GM12891 (cell line): ENCODE results near the gene ZNF184.

Experiments
- DNase-seq: peaks from one replicate; pipeline ENCODE4 v3.0.0; 2011; ENCODE audit warnings: low spot score; ENCODE audit not compliant: insufficient read length
- FAIRE-seq: peaks from 2 replicates; lab custom pipeline; 2011; peaks lifted over from hg19 to GRCh38; lab: Jason Lieb, UNC
- PAX5 ChIP-seq: IDR thresholded peaks from 2 replicates; pipeline ENCODE4 v1.6.1; 2011; ENCODE audit warnings: low read length, moderate library complexity, mild to moderate bottlenecking; ENCODE audit not compliant: insufficient read depth, severe bottlenecking
- POLR2A ChIP-seq: IDR thresholded peaks from 2 replicates; pipeline ENCODE4 v1.6.1; 2011; ENCODE audit warnings: low read depth, low read length, control low read depth
- POLR2AphosphoS5 ChIP-seq: IDR thresholded peaks from 2 replicates; pipeline ENCODE4 v1.6.1; 2011; ENCODE audit warnings: low read depth, low read length, control low read depth
- POU2F2 ChIP-seq: IDR thresholded peaks from 2 replicates; pipeline ENCODE4 v1.6.1; 2011; ENCODE audit warnings: low read depth, mild to moderate bottlenecking, control low read depth, low read length, moderate library complexity
- SPI1 ChIP-seq: IDR thresholded peaks from 2 replicates; pipeline ENCODE4 v1.6.1; 2011; ENCODE audit warnings: low read depth, low read length, control low read depth
- TAF1 ChIP-seq: IDR thresholded peaks from 2 replicates; pipeline ENCODE4 v1.6.1; 2011; ENCODE audit warnings: low read depth, low read length, control low read depth

Gene ZNF184

GRCh38 chr6:27505209-27506027, 32.5 kb upstream of the ZNF184 start:
- no peak for DNase-seq
- FAIRE-seq, result peak; percentile 57
- TF ChIP-seq POLR2AphosphoS5 (no peak), POLR2A (no peak), SPI1 (no peak), PAX5 (no peak), TAF1 (no peak), POU2F2 (no peak)

GRCh38 chr6:27503436-27504030, 30.6 kb upstream of the ZNF184 start:
- DNase-seq, result no peak
- TF ChIP-seq SPI1 (no peak), POLR2AphosphoS5 (no peak), TAF1 (no peak), PAX5 (no peak), POU2F2 (no peak), POLR2A (no peak)
- FAIRE-seq, result peak; percentile 23

GRCh38 chr6:27502508-27503435, 29.9 kb upstream of the ZNF184 start:
- DNase-seq (no peak), FAIRE-seq (peak; percentile 83)
- TF ChIP-seq TAF1 (no peak), PAX5 (no peak), POLR2AphosphoS5 (no peak), SPI1 (no peak), POLR2A (no peak), POU2F2 (no peak)

GRCh38 chr6:27501187-27501586, 28.3 kb upstream of the ZNF184 start:
- no peak for FAIRE-seq
- DNase-seq, result no peak
- TF ChIP-seq POU2F2, result no peak
- no peak for TF ChIP-seq SPI1
- TF ChIP-seq TAF1, result no peak
- no peak for TF ChIP-seq POLR2A
- TF ChIP-seq POLR2AphosphoS5, result no peak
- no peak for TF ChIP-seq PAX5

GRCh38 chr6:27500177-27500576, 27.3 kb upstream of the ZNF184 start:
- FAIRE-seq (no peak), DNase-seq (no peak)
- no peak for TF ChIP-seq TAF1

GRCh38 chr6:27495386-27496135, 22.7 kb upstream of the ZNF184 start:
- TF ChIP-seq POU2F2 (no peak), POLR2A (no peak), PAX5 (no peak), TAF1 (no peak), SPI1 (no peak), POLR2AphosphoS5 (no peak)
- no peak for DNase-seq
- peak; percentile 89 for FAIRE-seq

GRCh38 chr6:27494987-27495385, 22.1 kb upstream of the ZNF184 start:
- TF ChIP-seq TAF1 (no peak), POLR2AphosphoS5 (no peak), SPI1 (no peak), POLR2A (no peak), PAX5 (no peak), POU2F2 (no peak)
- DNase-seq (no peak), FAIRE-seq (no peak)

- FAIRE-seq (no peak), DNase-seq (no peak)
- TF ChIP-seq TAF1 (no peak), PAX5 (no peak), POU2F2 (no peak), SPI1 (no peak), POLR2A (no peak), POLR2AphosphoS5 (no peak)
Measured at GRCh38 chr6:27494103-27494502, 21.2 kb upstream of the ZNF184 start.

GRCh38 chr6:27492631-27493190, 19.8 kb upstream of the ZNF184 start:
- no peak for TF ChIP-seq SPI1
- TF ChIP-seq TAF1, result no peak
- TF ChIP-seq POU2F2, result no peak
- TF ChIP-seq PAX5, result no peak
- no peak for TF ChIP-seq POLR2AphosphoS5
- TF ChIP-seq POLR2A, result no peak
- DNase-seq, result no peak
- no peak for FAIRE-seq
